T-cell (primary cell): ENCODE data around the gene TMED4. TPM values are rescaled to one million over a fixed set of nuclear protein-coding genes. Genes with fewer than 3 reads are reported as not detected.
"Not testable (repeated sequence)": the region's sequence is repeated elsewhere in the genome, so short reads cannot be mapped to it uniquely, and the experiment has no call there.

Experiments
- ATAC-seq, 4 experiments: fragments of 200-7000 bp in 3 of 4; fragments of 150-1000 bp in 1 of 4; cut with Tn5 transposase; replicated peaks in 1 of 4; 1 replicate in 3 of 4; 2 replicates in 1 of 4; pipeline ENCODE4 v1.10.0; 2021; ENCODE audit warnings: moderate library complexity in 3 of 4, mild to moderate bottlenecking in 2 of 4, moderate number of reproducible peaks in 1 of 4
- CTCF ChIA-PET, 2 donors: fragments of 300-600 bp; sonication (Branson Sonifier 250); formaldehyde crosslinking; loops; one replicate each; lab custom pipeline; 2022; ENCODE audit warnings: antibody characterized with exemption in 2 of 2; lab: Charles Lee
- POLR2A ChIA-PET, 2 donors: fragments of 300-600 bp; sonication (Branson Sonifier 250); formaldehyde crosslinking; loops; one replicate each; lab custom pipeline; 2022; ENCODE audit warnings: antibody characterized with exemption in 2 of 2; lab: Charles Lee
- DNase-seq, 35 experiments: peaks; one replicate each; pipeline versions ENCODE4 v3.0.0 to v3.0.0-alpha.2; 2013 to 2023
- H3K27ac ChIP-seq: one replicate; pipeline ENCODE4 v1.5.1; 2013; ENCODE audit warnings: low read length
- H3K27me3 ChIP-seq, 2 experiments: replicated peaks in 1 of 2; 1 replicate in 1 of 2; 2 replicates in 1 of 2; pipeline versions ENCODE4 v1.6.1 to v1.7.0; 2013; ENCODE audit warnings: low read length in 1 of 2, mixed read lengths in 1 of 2; ENCODE audit not compliant: control insufficient read depth in 2 of 2, insufficient read depth in 2 of 2; ENCODE audit errors: extremely low read depth in 1 of 2
- H3K36me3 ChIP-seq, 2 donors: 1 replicate in 1 of 2; 2 replicates in 1 of 2; pipeline versions ENCODE4 v1.6.1 to v1.7.0; 2013; ENCODE audit warnings: low read length in 1 of 2; ENCODE audit not compliant: control insufficient read depth in 2 of 2, insufficient read depth in 1 of 2; ENCODE audit errors: extremely low read depth in 1 of 2
- H3K4me1 ChIP-seq, 2 experiments: 1 replicate in 1 of 2; 2 replicates in 1 of 2; pipeline versions ENCODE4 v1.6.1 to v1.7.0; 2013; ENCODE audit warnings: low read length in 2 of 2, mixed read lengths in 1 of 2; ENCODE audit not compliant: insufficient read depth in 2 of 2, control insufficient read depth in 1 of 2; ENCODE audit errors: extremely low read depth in 1 of 2
- H3K4me3 ChIP-seq, 2 donors: 1 replicate in 1 of 2; 2 replicates in 1 of 2; pipeline versions ENCODE4 v1.5.1 to v1.7.0; 2013; ENCODE audit warnings: mild to moderate bottlenecking in 2 of 2, low read length in 1 of 2, moderate library complexity in 1 of 2; ENCODE audit not compliant: control insufficient read depth in 1 of 2; ENCODE audit errors: extremely low read depth in 1 of 2
- H3K9me3 ChIP-seq: 2 replicates; pipeline ENCODE4 v1.7.0; 2013
- H3K27ac Mint-ChIP-seq, 2 donors: one replicate each; pipeline ENCODE4 v1.8.0; 2020 to 2021; ENCODE audit warnings: mild to moderate bottlenecking in 2 of 2, mixed read lengths in 2 of 2
- H3K27me3 Mint-ChIP-seq, 2 donors: one replicate each; pipeline ENCODE4 v1.8.0; 2021 to 2022; ENCODE audit warnings: mixed read lengths in 2 of 2
- H3K36me3 Mint-ChIP-seq: one replicate; pipeline ENCODE4 v1.8.0; 2021; ENCODE audit warnings: mixed read lengths
- H3K4me1 Mint-ChIP-seq, 3 donors: one replicate each; pipeline ENCODE4 v1.8.0; 2020 to 2022; ENCODE audit warnings: mixed read lengths in 3 of 3, mild to moderate bottlenecking in 1 of 3
- H3K4me3 Mint-ChIP-seq, 3 donors: one replicate each; pipeline ENCODE4 v1.8.0; 2020 to 2022; ENCODE audit warnings: mild to moderate bottlenecking in 3 of 3, mixed read lengths in 3 of 3, moderate library complexity in 3 of 3
- H3K9me3 Mint-ChIP-seq, 3 donors: one replicate each; pipeline ENCODE4 v1.8.0; 2020 to 2022; ENCODE audit warnings: mixed read lengths in 3 of 3
- WGBS: methylation state at CpG from one replicate; pipeline ENCODE4 v1.1.5; 2013; ENCODE audit warnings: missing lambda C conversion rate; ENCODE audit not compliant: insufficient coverage; 5-methylcytosine and 5-hydroxymethylcytosine counted together
- total RNA-seq, 35 experiments: library from RNA in 6 of 35; stranded (reverse) in 6 of 35; fragments of 120-200 nt in 1 of 35; gene quantifications; one replicate each; pipeline versions ENCODE4 v1.2.1 to v1.2.4 and lab custom pipeline; 2013 to 2026

Gene TMED4
- total RNA-seq, 5 donors from 2014 or later (not counting 1 experiment from before 2014, with no cell fraction given) = 84.5 to 106 (median 93.1) TPM

DNA sequence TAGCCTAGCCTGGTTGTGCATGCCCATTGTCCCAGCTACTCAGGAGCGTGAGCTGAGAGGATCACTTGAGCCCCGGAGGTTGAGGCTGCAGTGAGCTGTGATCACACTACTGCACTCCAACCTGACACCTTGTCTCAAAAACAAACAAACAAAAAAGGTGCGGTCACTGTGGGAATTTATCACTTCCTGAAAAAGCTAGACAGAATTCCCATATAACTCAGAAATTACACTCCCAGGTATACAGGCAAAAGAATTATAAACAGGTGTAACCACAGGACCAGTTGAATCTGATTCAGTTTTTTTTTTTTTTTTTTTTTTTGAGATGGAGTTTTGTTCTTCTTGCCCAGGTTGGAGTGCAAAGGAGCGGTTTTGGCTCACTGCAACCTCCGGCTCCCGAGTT, 21.2 kb upstream of the TMED4 start:
- no peaks in the 10 kb centered on the region for H3K36me3 ChIP-seq
- ChIA-PET CTCF (interaction anchor here in 1 of 2 donors (0.7 to 0.8 kb wide), 2 partner anchors 25 to 314 kb away, joined by 3 read pairs; no protein-coding TSS in a partner anchor), POLR2A (no interaction called here)
- WGBS = 73% methylated on average over 2 of the region's 6 CpGs
- no peak overlapping the region for H3K4me3 ChIP-seq
- no peaks in the 10 kb centered on the region for H3K9me3 ChIP-seq
- H3K4me1 ChIP-seq = peaks cover 5 to 23% of the 10 kb centered on the region in 2 experiments
- H3K4me3 Mint-ChIP-seq = no peak overlapping the region
- H3K9me3 Mint-ChIP-seq = no peaks in the 10 kb centered on the region
- DNase-seq (no peak), ATAC-seq (no peak)
- H3K27ac ChIP-seq = no peak overlapping the region
- no peaks in the 10 kb centered on the region for H3K27me3 Mint-ChIP-seq
- H3K27ac Mint-ChIP-seq = no peak overlapping the region
- H3K4me1 Mint-ChIP-seq = peaks cover 21 to 26% (median 26%) of the 10 kb centered on the region in 3 donors
- peaks cover 2% of the 10 kb centered on the region for H3K36me3 Mint-ChIP-seq
- peaks cover 0 to 3% of the 10 kb centered on the region in 2 experiments for H3K27me3 ChIP-seq

GRCh38 chr7:44602576-44602910, 20.5 kb upstream of the TMED4 start:
- ATAC-seq = no peak
- no peak overlapping the region for H3K27ac ChIP-seq
- no peaks in the 10 kb centered on the region for H3K9me3 Mint-ChIP-seq
- CTCF ChIA-PET = interaction anchor here in 1 of 2 donors (0.7 kb wide), 2 partner anchors 315 to 371 kb away, joined by 3 read pairs; no protein-coding TSS in a partner anchor
- H3K4me1 ChIP-seq = peaks cover 5 to 17% of the 10 kb centered on the region in 2 experiments
- WGBS = 71% methylated on average over 1 of the region's 1 CpG
- H3K9me3 ChIP-seq = no peaks in the 10 kb centered on the region
- H3K36me3 Mint-ChIP-seq = peaks cover 2% of the 10 kb centered on the region
- H3K27me3 ChIP-seq = peaks cover 0 to 3% of the 10 kb centered on the region in 2 experiments
- H3K27ac Mint-ChIP-seq = no peak overlapping the region
- H3K36me3 ChIP-seq = no peaks in the 10 kb centered on the region
- POLR2A ChIA-PET = no interaction called here
- H3K27me3 Mint-ChIP-seq = no peaks in the 10 kb centered on the region
- H3K4me1 Mint-ChIP-seq = peaks cover 16 to 21% (median 19%) of the 10 kb centered on the region in 3 donors
- no peak overlapping the region for H3K4me3 ChIP-seq
- no peak for DNase-seq
- H3K4me3 Mint-ChIP-seq = no peak overlapping the region

GRCh38 chr7:44599222-44599621, 17.2 kb upstream of the TMED4 start:
- Histone ChIP-seq H3K27me3 (peaks cover 0 to 3% of the 10 kb centered on the region in 2 experiments), H3K27ac (no peak overlapping the region), H3K9me3 (no peaks in the 10 kb centered on the region), H3K4me3 (no peak overlapping the region), H3K4me1 (no peaks in the 10 kb centered on the region), H3K36me3 (no peaks in the 10 kb centered on the region)
- CTCF ChIA-PET = interaction anchor here (0.6 kb wide), 2 partner anchors 11 to 129 kb away, joined by 3 to 8 read pairs; no protein-coding TSS in a partner anchor
- Mint-ChIP-seq H3K4me1 (no peaks in the 10 kb centered on the region), H3K4me3 (no peak overlapping the region), H3K36me3 (no peaks in the 10 kb centered on the region), H3K27me3 (no peaks in the 10 kb centered on the region), H3K9me3 (no peaks in the 10 kb centered on the region), H3K27ac (no peak overlapping the region)
- POLR2A ChIA-PET = no interaction called here
- DNase-seq (no peak), ATAC-seq (no peak)
- WGBS = no CpG with 5 or more reads among the region's 3 CpGs

DNA sequence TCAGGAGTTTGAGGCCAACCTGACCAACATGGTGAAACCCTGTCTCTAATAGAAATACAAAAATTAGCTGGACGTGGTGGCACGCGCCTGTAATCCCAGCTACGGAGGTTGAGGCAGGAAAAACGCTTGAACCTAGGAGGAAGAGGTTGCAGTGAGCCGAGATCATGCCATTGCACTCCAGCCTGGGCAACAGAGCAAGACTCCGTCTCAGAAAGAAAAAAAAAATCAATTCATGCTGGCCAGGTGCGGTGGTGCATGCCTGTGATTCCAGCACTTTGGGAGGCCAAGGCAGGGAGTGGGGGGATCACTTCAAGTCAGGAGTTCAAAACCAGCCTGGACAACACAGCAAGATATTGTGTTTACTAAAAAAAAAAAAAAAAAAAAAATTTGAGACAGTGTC, 15.2 kb upstream of the TMED4 start:
- 95% methylated on average over 7 of the region's 8 CpGs for WGBS
- H3K4me1 ChIP-seq, H3K36me3 ChIP-seq, H3K4me3 ChIP-seq, DNase-seq, H3K9me3 ChIP-seq, H3K4me3 Mint-ChIP-seq, H3K27me3 ChIP-seq, POLR2A ChIA-PET, H3K27me3 Mint-ChIP-seq, ATAC-seq, H3K27ac Mint-ChIP-seq, H3K27ac ChIP-seq, H3K9me3 Mint-ChIP-seq, CTCF ChIA-PET, H3K4me1 Mint-ChIP-seq, H3K36me3 Mint-ChIP-seq: not testable (repeated sequence)

DNA sequence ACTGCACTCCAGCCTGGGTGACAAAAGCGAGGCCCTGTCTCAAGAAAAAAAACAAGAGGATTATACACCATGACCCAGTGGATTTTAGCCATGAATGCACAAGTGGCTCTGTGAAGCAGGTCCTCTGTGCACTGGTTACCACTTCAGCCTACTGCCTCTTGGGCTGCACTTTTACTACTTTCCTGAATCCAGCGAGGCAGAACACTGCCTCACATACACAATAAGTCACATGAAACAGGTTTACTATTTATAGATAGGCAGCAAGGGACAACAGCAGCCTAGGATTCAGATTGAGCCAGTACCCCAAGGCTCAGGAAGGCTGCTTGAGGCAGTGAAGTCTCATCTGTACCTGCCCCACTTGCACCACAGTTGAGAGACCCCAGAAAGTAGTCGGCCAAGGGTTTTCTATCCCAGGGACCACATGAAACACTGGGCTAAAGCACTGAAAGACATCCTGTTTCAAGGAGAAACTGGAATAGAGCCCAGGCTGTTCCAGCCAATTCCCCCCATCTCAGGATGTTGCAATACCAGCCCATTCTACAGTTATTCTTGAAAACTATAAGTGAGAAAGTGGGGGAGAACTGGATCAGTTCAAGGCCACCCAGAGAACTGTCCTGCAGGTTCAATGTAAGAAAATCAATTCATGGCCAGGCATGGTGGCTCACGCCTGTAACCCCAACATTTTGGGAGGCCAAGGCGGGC, 14.1 kb upstream of the TMED4 start:
- ChIA-PET POLR2A (interaction anchor here (0.6 kb wide), 2 partner anchors 14 to 17 kb away, joined by 4 to 9 read pairs; no protein-coding TSS in a partner anchor), CTCF (no interaction called here)
- H3K36me3 Mint-ChIP-seq = no peaks in the 10 kb centered on the region
- Histone ChIP-seq H3K4me1 (no peaks in the 10 kb centered on the region), H3K9me3 (no peaks in the 10 kb centered on the region), H3K27me3 (peaks cover 0 to 9% of the 10 kb centered on the region in 2 experiments), H3K4me3 (no peak overlapping the region), H3K36me3 (no peaks in the 10 kb centered on the region), H3K27ac (no peak overlapping the region)
- H3K27me3 Mint-ChIP-seq = no peaks in the 10 kb centered on the region
- no peak for DNase-seq
- no peaks in the 10 kb centered on the region for H3K4me1 Mint-ChIP-seq
- no peak overlapping the region for H3K4me3 Mint-ChIP-seq
- H3K27ac Mint-ChIP-seq = no peak overlapping the region
- no peaks in the 10 kb centered on the region for H3K9me3 Mint-ChIP-seq
- 65% methylated on average over 4 of the region's 5 CpGs for WGBS
- no peak for ATAC-seq

DNA sequence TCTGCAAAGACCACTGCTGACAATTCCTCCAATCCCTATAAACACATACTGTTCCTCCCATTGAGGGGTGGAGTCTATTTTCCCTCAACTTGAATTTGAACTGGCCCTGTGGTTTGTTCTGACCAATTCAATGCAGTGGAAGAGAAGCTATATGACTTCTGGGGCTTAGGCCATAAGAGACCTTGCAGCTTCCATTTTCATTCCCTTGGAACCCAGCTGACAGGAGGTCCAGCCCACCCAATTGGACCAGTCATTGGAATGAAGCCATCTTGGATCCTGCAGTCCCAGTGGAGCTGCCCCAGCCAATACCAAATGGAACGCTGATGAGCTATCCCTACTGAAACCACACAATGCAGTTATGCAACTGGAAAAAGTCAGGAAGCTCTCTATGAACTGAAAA, 8.9 kb upstream of the TMED4 start:
- DNase-seq = no peak
- Mint-ChIP-seq H3K9me3 (no peaks in the 10 kb centered on the region), H3K27me3 (no peaks in the 10 kb centered on the region), H3K36me3 (no peaks in the 10 kb centered on the region), H3K4me1 (peaks cover 5 to 7% (median 7%) of the 10 kb centered on the region in 3 donors), H3K27ac (no peak overlapping the region), H3K4me3 (no peak overlapping the region)
- Histone ChIP-seq H3K9me3 (no peaks in the 10 kb centered on the region), H3K27ac (no peak overlapping the region), H3K4me3 (no peak overlapping the region), H3K36me3 (no peaks in the 10 kb centered on the region), H3K4me1 (peaks cover 0 to 3% of the 10 kb centered on the region in 2 experiments), H3K27me3 (peaks cover 0 to 6% of the 10 kb centered on the region in 2 experiments)
- POLR2A ChIA-PET = interaction anchor here in 1 of 2 donors (0.6 to 1.0 kb wide), 2 partner anchors 8 to 66 kb away, joined by 4 to 5 read pairs; no protein-coding TSS in a partner anchor
- ATAC-seq = no peak
- WGBS = 100% methylated on average over 1 of the region's 1 CpG
- CTCF ChIA-PET = interaction anchor here (0.6 to 1.7 kb wide), 5 partner anchors 8 to 324 kb away, joined by 3 to 5 read pairs (median 4); no protein-coding TSS in a partner anchor
